ENCODE measurements around the gene ST3GAL2. TPM values are rescaled to one million over a fixed set of nuclear protein-coding genes. Genes with fewer than 3 reads are reported as not detected.

ST3GAL2 gene, protein sequence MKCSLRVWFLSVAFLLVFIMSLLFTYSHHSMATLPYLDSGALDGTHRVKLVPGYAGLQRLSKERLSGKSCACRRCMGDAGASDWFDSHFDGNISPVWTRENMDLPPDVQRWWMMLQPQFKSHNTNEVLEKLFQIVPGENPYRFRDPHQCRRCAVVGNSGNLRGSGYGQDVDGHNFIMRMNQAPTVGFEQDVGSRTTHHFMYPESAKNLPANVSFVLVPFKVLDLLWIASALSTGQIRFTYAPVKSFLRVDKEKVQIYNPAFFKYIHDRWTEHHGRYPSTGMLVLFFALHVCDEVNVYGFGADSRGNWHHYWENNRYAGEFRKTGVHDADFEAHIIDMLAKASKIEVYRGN
- total RNA-seq (2014; rRNA removed; shearing (Covaris generic)), result 42.6 and 44.6 TPM in 2 replicates
- 48.5 and 61.0 TPM in 2 replicates for total RNA-seq (2022)
- Bru-seq, nascent RNA, result percentile 76 among the genes with signal in this experiment
- percentile 90 among the genes with signal in this experiment for BruChase-seq, experiment 1, labeled RNA remaining after a 6-hour chase
- BruChase-seq, experiment 2, labeled RNA remaining after a 2-hour chase, result percentile 86 among the genes with signal in this experiment
- long read RNA-seq, full-length matches to known transcripts, result 22 of 33 reads
- long read RNA-seq, partial matches to known transcripts, result 3 of 33 reads
- long read RNA-seq, other reads (novel, unspliced or antisense), result 8 of 33 reads

- ChIA-PET CTCF (ENCODE audit: unreplicated experiment) (interaction anchor here (1.2 to 1.6 kb wide), 3 partner anchors 14 to 26 kb away, joined by 4 to 11 read pairs (median 6); partner anchors contain the start of gene FCSK), POLR2A (interaction anchor here (0.6 to 2.1 kb wide), 11 partner anchors 9 to 86 kb away, joined by 3 to 19 read pairs (median 5); partner anchors contain the start of genes COG4 and FCSK)
- H3K79me2 ChIP-seq (ENCODE audit: insufficient read depth, low read depth, low read length), result peaks cover 43% of the 10 kb centered on the region
- no peaks in the 10 kb centered on the region for H4K20me1 ChIP-seq (ENCODE audit: insufficient read depth, low read length)
- peaks cover 31% of the 10 kb centered on the region for H3K4me1 ChIP-seq (ENCODE audit: insufficient read depth, low read length, poor library complexity, severe bottlenecking)
- H3K36me3 ChIP-seq (ENCODE audit: insufficient read depth, low read length), result peaks cover 10% of the 10 kb centered on the region
- no peaks in the 10 kb centered on the region for H3K9me2 ChIP-seq (ENCODE audit: insufficient read depth, low read length)
- peak; percentile 96 for DNase-seq (ENCODE audit: low spot score)
- BruUV-seq (replicated peaks), result TSS peak; percentile 51
- peak within 1 kb of the TSS; percentile 99 for H3K4me2 ChIP-seq (ENCODE audit: low read length)
- H3K9me3 ChIP-seq (ENCODE audit: low read length), result no peaks in the 10 kb centered on the region
- H3K4me3 ChIP-seq (ENCODE audit: low read depth, low read length, poor library complexity, severe bottlenecking), result peak within 1 kb of the TSS; percentile 97
- intact Hi-C loops (cut with micrococcal nuclease; ENCODE audit: unreplicated experiment), result loop anchor here (2.0 kb wide), 2 partner anchors 16 to 150 kb away; partner anchors contain the start of genes AARS1 and FCSK
- peak within 1 kb of the TSS; percentile 93; the same call in 1 of the 2 replicates for H2AFZ ChIP-seq (ENCODE audit: low read length)
- no peak for TF ChIP-seq EZH2phosphoT487 (IDR thresholded peaks at IDR 0.05; ENCODE audit: borderline replicate concordance, low read depth, low read length)
- TF ChIP-seq, protein P1, sequence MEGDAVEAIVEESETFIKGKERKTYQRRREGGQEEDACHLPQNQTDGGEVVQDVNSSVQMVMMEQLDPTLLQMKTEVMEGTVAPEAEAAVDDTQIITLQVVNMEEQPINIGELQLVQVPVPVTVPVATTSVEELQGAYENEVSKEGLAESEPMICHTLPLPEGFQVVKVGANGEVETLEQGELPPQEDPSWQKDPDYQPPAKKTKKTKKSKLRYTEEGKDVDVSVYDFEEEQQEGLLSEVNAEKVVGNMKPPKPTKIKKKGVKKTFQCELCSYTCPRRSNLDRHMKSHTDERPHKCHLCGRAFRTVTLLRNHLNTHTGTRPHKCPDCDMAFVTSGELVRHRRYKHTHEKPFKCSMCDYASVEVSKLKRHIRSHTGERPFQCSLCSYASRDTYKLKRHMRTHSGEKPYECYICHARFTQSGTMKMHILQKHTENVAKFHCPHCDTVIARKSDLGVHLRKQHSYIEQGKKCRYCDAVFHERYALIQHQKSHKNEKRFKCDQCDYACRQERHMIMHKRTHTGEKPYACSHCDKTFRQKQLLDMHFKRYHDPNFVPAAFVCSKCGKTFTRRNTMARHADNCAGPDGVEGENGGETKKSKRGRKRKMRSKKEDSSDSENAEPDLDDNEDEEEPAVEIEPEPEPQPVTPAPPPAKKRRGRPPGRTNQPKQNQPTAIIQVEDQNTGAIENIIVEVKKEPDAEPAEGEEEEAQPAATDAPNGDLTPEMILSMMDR (conservative IDR thresholded peaks at IDR 0.05; ENCODE audit: low read length), result no peak
- H3K27ac ChIP-seq (ENCODE audit: low read depth, low read length, poor library complexity, severe bottlenecking), result peak within 1 kb of the TSS; percentile 68
These were observed at the start of gene ST3GAL2 for GRCh38 chr16:70438969-70439862. ST3GAL2 (minus strand) TSS chr16:70439100; CDS start chr16:70398530, 40,570 bp downstream.

GRCh38 chr16:70484867-70485266 lies 46.0 kb upstream of the ST3GAL2 start:
- Histone ChIP-seq H2AFZ (ENCODE audit: low read length) (no peak overlapping the region), H3K9me2 (ENCODE audit: insufficient read depth, low read length) (no peaks in the 10 kb centered on the region), H3K4me3 (ENCODE audit: low read depth, low read length, poor library complexity, severe bottlenecking) (no peak overlapping the region), H3K27ac (ENCODE audit: low read depth, low read length, poor library complexity, severe bottlenecking) (no peak overlapping the region), H3K9me3 (ENCODE audit: low read length) (no peaks in the 10 kb centered on the region), H4K20me1 (ENCODE audit: insufficient read depth, low read length) (no peaks in the 10 kb centered on the region), H3K79me2 (ENCODE audit: insufficient read depth, low read depth, low read length) (no peaks in the 10 kb centered on the region), H3K4me1 (ENCODE audit: insufficient read depth, low read length, poor library complexity, severe bottlenecking) (peaks cover 16% of the 10 kb centered on the region), H3K36me3 (ENCODE audit: insufficient read depth, low read length) (peaks cover 58% of the 10 kb centered on the region), H3K4me2 (ENCODE audit: low read length) (no peak overlapping the region)
- POLR2A ChIA-PET, result interaction anchor here (0.5 to 1.6 kb wide), 4 partner anchors 8 to 452 kb away, joined by 4 read pairs; partner anchors contain the start of gene DDX19A
- no TSS peak for BruUV-seq (replicated peaks)
- intact Hi-C loops (cut with micrococcal nuclease; ENCODE audit: unreplicated experiment), result no loop called here
- TF ChIP-seq EZH2phosphoT487 (IDR thresholded peaks at IDR 0.05; ENCODE audit: borderline replicate concordance, low read depth, low read length), result no peak
- TF ChIP-seq, protein P1 (conservative IDR thresholded peaks at IDR 0.05; ENCODE audit: low read length), result no peak
- CTCF ChIA-PET (ENCODE audit: unreplicated experiment), result no interaction called here
- DNase-seq (ENCODE audit: low spot score), result no peak

Data from OCI-LY7 (cell line).